Omental fat pad (tissue), 4 donors: ENCODE measurements around the gene SLC39A6. TPM values are rescaled to one million over a fixed set of nuclear protein-coding genes. Genes with fewer than 3 reads are reported as not detected.

Experiments used
- ATAC-seq: fragments of 150-250 bp; one replicate; pipeline ENCODE4 v1.9.1; 2016; ENCODE audit warnings: mild to moderate bottlenecking, moderate library complexity; ENCODE audit not compliant: low FRiP score
- DNase-seq: peaks from one replicate; pipeline ENCODE4 v3.0.0-alpha.2; 2019; ENCODE audit warnings: low spot score
- CTCF ChIP-seq, 3 donors: fragments of 450-650 bp; IDR thresholded peaks; one replicate each; pipeline ENCODE4 v1.5.1; 2016 to 2017; ENCODE audit warnings: antibody characterized with exemption in 3 of 3, mild to moderate bottlenecking in 3 of 3, moderate library complexity in 2 of 3
- total RNA-seq, 4 donors: library from RNA; depleted of rRNA; stranded (reverse); fragments of >200 nt; gene quantifications; one replicate each; pipeline ENCODE4 v1.1.0, GENCODE V29; 2016

SLC39A6 gene
- total RNA-seq, 4 donors from 2014 or later: 36.7 to 77.5 (median 43.6) TPM

DNA sequence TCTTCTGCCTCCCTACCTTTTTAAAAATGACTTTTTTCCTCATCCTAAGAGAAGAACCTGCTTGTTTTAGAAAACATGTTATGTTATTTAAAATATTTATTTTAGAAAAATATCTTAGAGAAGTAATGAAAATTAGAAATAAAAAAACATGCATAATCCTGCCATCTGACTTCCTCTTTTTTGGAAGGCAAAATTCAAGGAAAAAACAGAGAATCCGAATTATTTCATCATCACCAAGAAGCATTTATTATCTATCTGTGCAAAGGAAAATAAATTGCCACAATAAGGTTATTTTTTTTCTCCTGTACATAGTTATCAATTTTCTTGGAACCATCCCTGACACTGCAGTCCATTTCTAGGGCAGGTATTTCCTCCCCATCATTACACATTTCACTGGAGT, 14.4 kb downstream of the SLC39A6 start:
- no peak for TF ChIP-seq CTCF (IDR thresholded peaks at IDR 0.05)
- DNase-seq (no peak), ATAC-seq (no peak)

GRCh38 chr18:36114251-36114650, 14.9 kb downstream of the SLC39A6 start:
- DNase-seq: no peak
- ATAC-seq: no peak
- TF ChIP-seq CTCF (IDR thresholded peaks at IDR 0.05): no peak

DNA sequence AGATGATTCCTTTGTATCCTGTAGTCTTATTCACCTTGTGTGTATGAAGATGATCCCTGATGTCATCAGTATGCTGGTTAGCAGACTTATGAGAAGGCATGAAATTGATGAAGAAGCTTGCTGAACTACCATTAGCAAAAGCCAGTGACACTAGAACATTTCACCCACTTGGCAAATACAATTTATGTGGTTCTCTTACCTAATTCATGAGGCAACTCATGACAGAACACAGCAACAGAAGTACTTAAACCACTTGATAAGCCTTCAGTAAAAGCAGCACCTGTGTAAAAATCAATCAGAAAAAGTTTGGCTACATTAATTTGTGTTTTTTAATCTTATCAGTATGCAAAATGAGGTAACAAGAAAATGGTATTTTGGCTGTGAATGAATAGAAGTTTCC, 16.8 kb downstream of the SLC39A6 start:
- ATAC-seq (no peak), DNase-seq (no peak)
- no peak for TF ChIP-seq CTCF (IDR thresholded peaks at IDR 0.05)

- TF ChIP-seq CTCF (IDR thresholded peaks at IDR 0.05): no peak
- ATAC-seq: no peak
These were observed 19.4 kb downstream of the SLC39A6 start for GRCh38 chr18:36109737-36110136.

GRCh38 chr18:36108601-36109000, 20.5 kb downstream of the SLC39A6 start:
- TF ChIP-seq CTCF (IDR thresholded peaks at IDR 0.05): no peak
- ATAC-seq (no peak), DNase-seq (no peak)

More at GRCh38 chr18:36109737-36110136, 19.4 kb downstream of the SLC39A6 start:
- no peak for DNase-seq

- DNase-seq: no peak
- TF ChIP-seq CTCF (IDR thresholded peaks at IDR 0.05): no peak
- ATAC-seq: no peak
These were observed 20.9 kb downstream of the SLC39A6 start for GRCh38 chr18:36108196-36108595.

DNA sequence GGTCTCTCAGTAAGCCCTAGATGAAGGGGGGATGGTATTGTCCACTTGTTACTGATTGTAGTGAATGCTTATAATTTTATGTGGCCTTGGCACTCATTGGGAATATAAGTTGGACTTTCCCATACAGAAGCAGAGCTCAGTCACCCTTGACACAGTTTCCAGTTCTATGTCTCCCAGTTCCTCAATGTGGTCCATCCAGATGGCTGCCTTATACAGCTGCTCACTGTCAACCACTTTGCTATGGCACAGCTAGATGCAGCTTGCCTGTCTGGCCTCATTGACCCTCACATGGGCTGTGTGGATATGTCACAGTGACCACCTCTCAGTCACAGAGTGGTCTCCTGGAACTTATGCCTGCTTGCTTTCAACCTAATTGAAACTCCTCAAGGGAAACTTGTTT, 21.7 kb downstream of the SLC39A6 start:
- TF ChIP-seq CTCF (IDR thresholded peaks at IDR 0.05): no peak
- DNase-seq: no peak
- ATAC-seq: no peak
